ENCODE data around the gene ZDHHC22. TPM values are rescaled to one million over a fixed set of nuclear protein-coding genes. Genes with fewer than 3 reads are reported as not detected.

Gene ZDHHC22
- total and polyA plus RNA-seq, 3 donors from 2014 or later: 0.84 to 3.2 (median 1.7) TPM

GRCh38 chr14:77114609-77115008, 27.0 kb downstream of the ZDHHC22 start:
- WGBS, 2 donors: 89 to 91% methylated on average over 4 of the region's 4 CpGs
- no peak overlapping the region for H3K27ac ChIP-seq
- H3K4me3 ChIP-seq: no peak overlapping the region
- peaks cover 21% of the 10 kb centered on the region for H3K4me1 ChIP-seq
- no peaks in the 10 kb centered on the region for H3K27me3 ChIP-seq
- no peak for DNase-seq
- intact Hi-C loops (cut with DNase I; ENCODE audit: low total_unique reads): no loop called here
- TF ChIP-seq POLR2A (IDR thresholded peaks at IDR 0.05): no peak
- no peaks in the 10 kb centered on the region for H3K9me3 ChIP-seq
- no peaks in the 10 kb centered on the region for H3K36me3 ChIP-seq (ENCODE audit: low read depth, missing control alignments)

DNA sequence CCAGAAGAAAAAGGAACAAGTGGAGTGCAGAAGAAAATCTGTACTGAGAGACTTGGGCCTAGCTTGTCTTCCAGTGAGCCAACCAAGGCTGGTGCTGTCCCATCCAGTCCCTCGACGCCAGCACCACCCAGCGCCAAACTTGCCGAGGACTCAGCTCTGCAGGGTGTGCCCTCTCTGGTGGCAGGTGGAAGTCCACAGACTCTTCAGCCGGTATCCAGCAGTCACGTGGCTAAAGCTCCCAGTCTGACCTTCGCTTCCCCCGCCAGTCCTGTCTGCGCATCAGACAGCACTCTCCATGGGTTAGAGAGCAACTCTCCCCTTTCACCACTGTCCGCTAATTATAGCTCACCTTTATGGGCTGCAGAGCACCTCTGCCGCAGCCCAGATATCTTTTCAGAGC, 27.9 kb downstream of the ZDHHC22 start:
- H3K27me3 ChIP-seq: no peaks in the 10 kb centered on the region
- intact Hi-C loops (cut with DNase I; ENCODE audit: low total_unique reads): no loop called here
- DNase-seq: no peak
- H3K36me3 ChIP-seq (ENCODE audit: low read depth, missing control alignments): no peaks in the 10 kb centered on the region
- peaks cover 22% of the 10 kb centered on the region for H3K4me1 ChIP-seq
- H3K27ac ChIP-seq: no peak overlapping the region
- no peaks in the 10 kb centered on the region for H3K9me3 ChIP-seq
- TF ChIP-seq, protein P1, sequence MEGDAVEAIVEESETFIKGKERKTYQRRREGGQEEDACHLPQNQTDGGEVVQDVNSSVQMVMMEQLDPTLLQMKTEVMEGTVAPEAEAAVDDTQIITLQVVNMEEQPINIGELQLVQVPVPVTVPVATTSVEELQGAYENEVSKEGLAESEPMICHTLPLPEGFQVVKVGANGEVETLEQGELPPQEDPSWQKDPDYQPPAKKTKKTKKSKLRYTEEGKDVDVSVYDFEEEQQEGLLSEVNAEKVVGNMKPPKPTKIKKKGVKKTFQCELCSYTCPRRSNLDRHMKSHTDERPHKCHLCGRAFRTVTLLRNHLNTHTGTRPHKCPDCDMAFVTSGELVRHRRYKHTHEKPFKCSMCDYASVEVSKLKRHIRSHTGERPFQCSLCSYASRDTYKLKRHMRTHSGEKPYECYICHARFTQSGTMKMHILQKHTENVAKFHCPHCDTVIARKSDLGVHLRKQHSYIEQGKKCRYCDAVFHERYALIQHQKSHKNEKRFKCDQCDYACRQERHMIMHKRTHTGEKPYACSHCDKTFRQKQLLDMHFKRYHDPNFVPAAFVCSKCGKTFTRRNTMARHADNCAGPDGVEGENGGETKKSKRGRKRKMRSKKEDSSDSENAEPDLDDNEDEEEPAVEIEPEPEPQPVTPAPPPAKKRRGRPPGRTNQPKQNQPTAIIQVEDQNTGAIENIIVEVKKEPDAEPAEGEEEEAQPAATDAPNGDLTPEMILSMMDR (IDR thresholded peaks at IDR 0.05): no peak
- no peak for TF ChIP-seq POLR2A (IDR thresholded peaks at IDR 0.05)
- H3K4me3 ChIP-seq: no peak overlapping the region
- WGBS, 2 donors: 89 to 92% methylated on average over 11 of the region's 11 CpGs

DNA sequence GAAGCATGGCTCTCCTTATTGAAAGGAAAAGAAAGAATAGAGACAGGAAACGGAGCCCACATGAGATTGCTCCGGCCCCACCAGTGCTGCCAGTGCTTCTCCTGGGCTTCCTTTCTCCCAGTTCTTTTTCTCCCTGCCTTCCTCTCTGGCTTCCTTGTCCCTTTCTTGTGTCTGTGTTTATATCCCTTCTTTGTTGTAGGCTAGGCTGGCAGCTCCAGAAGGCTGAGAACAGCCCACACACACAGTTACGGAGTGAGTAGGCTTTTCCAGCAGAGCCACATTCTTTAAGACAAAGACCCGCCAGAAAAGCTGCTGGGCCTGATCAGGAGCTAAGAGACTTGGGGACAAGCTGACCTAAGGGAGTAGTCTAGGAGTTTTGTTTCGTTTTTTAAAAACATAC, 30.6 kb downstream of the ZDHHC22 start:
- WGBS, 2 donors: 22 to 44% methylated on average over 5 of the region's 5 CpGs
- Histone ChIP-seq H3K27ac (peak overlapping the region; percentile 75 to 78), H3K4me1 (peaks cover 22% of the 10 kb centered on the region), H3K9me3 (no peaks in the 10 kb centered on the region), H3K36me3 (ENCODE audit: low read depth, missing control alignments) (no peaks in the 10 kb centered on the region), H3K27me3 (no peaks in the 10 kb centered on the region), H3K4me3 (no peak overlapping the region)
- intact Hi-C loops (cut with DNase I; ENCODE audit: low total_unique reads): no loop called here
- peak; percentile 72 for DNase-seq
- no peak for TF ChIP-seq POLR2A (IDR thresholded peaks at IDR 0.05)
- TF ChIP-seq, protein P1 (IDR thresholded peaks at IDR 0.05): no peak

GRCh38 chr14:77110286-77110685, 31.3 kb downstream of the ZDHHC22 start:
- peak overlapping the region; percentile 75 to 78 for H3K27ac ChIP-seq
- TF ChIP-seq, protein P1 (IDR thresholded peaks at IDR 0.05): no peak
- no peak for TF ChIP-seq POLR2A (IDR thresholded peaks at IDR 0.05)
- intact Hi-C loops (cut with DNase I; ENCODE audit: low total_unique reads): no loop called here
- H3K4me1 ChIP-seq: peaks cover 22% of the 10 kb centered on the region
- no peaks in the 10 kb centered on the region for H3K9me3 ChIP-seq
- WGBS, 2 donors: 80 to 87% methylated on average over 1 of the region's 1 CpG
- no peak overlapping the region for H3K4me3 ChIP-seq
- no peaks in the 10 kb centered on the region for H3K27me3 ChIP-seq
- H3K36me3 ChIP-seq (ENCODE audit: low read depth, missing control alignments): no peaks in the 10 kb centered on the region
- no peak for DNase-seq

DNA sequence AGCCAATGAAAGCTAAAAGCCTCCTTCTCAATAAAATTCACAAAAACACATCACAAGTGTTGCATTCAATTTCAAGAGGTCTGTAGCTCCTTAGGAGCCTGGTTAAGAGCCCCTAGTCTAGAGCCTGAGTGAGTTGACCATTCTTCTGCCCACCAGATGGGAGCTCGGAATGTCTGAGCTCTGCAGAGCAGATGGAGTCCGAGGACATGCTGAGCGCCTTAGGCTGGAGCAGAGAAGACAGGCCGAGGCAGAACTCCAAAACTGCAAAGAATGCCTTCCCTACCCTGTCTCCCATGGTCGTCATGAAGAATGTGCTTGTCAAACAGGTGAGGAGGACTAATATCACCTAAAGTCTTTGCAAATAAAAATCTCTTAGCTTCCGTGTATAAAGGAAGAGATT, 31.9 kb downstream of the ZDHHC22 start:
- H3K36me3 ChIP-seq (ENCODE audit: low read depth, missing control alignments): no peaks in the 10 kb centered on the region
- no peak for TF ChIP-seq POLR2A (IDR thresholded peaks at IDR 0.05)
- TF ChIP-seq, protein P1 (IDR thresholded peaks at IDR 0.05): no peak

More for the DNA sequence above, 31.9 kb downstream of the ZDHHC22 start:
- 64 to 68% methylated on average over 6 of the region's 6 CpGs for WGBS, 2 donors
- Histone ChIP-seq H3K4me3 (no peak overlapping the region), H3K27ac (peak overlapping the region; percentile 75 to 78), H3K27me3 (no peaks in the 10 kb centered on the region), H3K9me3 (no peaks in the 10 kb centered on the region), H3K4me1 (peaks cover 22% of the 10 kb centered on the region)
- intact Hi-C loops (cut with DNase I; ENCODE audit: low total_unique reads): no loop called here
- DNase-seq: no peak

Data from testis (tissue), 3 donors.